NT2/D1 (cell line): Measurements from ENCODE around the gene GNAZ.

ENCODE experiments used
- YY1 ChIP-seq: IDR thresholded peaks from 2 replicates; pipeline ENCODE4 v1.6.1; 2011; ENCODE audit not compliant: insufficient read length, insufficient read depth
- ZNF274 ChIP-seq: IDR thresholded peaks from 2 replicates; pipeline ENCODE4 v1.6.1; 2011; ENCODE audit warnings: mild to moderate bottlenecking, low read depth, low read length

GRCh38 chr22:23117275-23117674 lies 47.0 kb downstream of the GNAZ start:
- TF ChIP-seq YY1 (no peak), ZNF274 (no peak)
